HG03103 (cell line): ENCODE data around the gene GTF2IRD1.
"Not testable (repeated sequence)": the region's sequence is repeated elsewhere in the genome, so short reads cannot be mapped to it uniquely, and the experiment has no call there.

ENCODE experiments used
- ATAC-seq: cut with Tn5 transposase; IDR thresholded peaks from one replicate; pipeline ENCODE4 v1.9.1; 2021; ENCODE audit warnings: low read depth; ENCODE audit not compliant: unreplicated experiment

GTF2IRD1 gene

GRCh38 chr7:74466196-74466813 lies 12.6 kb downstream of the GTF2IRD1 start:
- no peak for ATAC-seq

- ATAC-seq, result no peak
Observed at GRCh38 chr7:74467876-74468275, 14.2 kb downstream of the GTF2IRD1 start.

GRCh38 chr7:74470504-74470903 lies 16.8 kb downstream of the GTF2IRD1 start:
- no peak for ATAC-seq

GRCh38 chr7:74473116-74473515 lies 19.4 kb downstream of the GTF2IRD1 start:
- ATAC-seq, result no peak

- ATAC-seq, result no peak
Observed at GRCh38 chr7:74474271-74474865, 20.7 kb downstream of the GTF2IRD1 start.

- ATAC-seq, result no peak
Observed at GRCh38 chr7:74475243-74475986, 21.7 kb downstream of the GTF2IRD1 start.

- ATAC-seq, result no peak
Observed at GRCh38 chr7:74475987-74476350, 22.3 kb downstream of the GTF2IRD1 start.

GRCh38 chr7:74476626-74477025 lies 22.9 kb downstream of the GTF2IRD1 start:
- no peak for ATAC-seq

GRCh38 chr7:74478671-74479065 lies 25.0 kb downstream of the GTF2IRD1 start:
- no peak for ATAC-seq

GRCh38 chr7:74479066-74479781 lies 25.5 kb downstream of the GTF2IRD1 start:
- no peak for ATAC-seq

GRCh38 chr7:74479961-74480829 lies 26.5 kb downstream of the GTF2IRD1 start:
- no peak for ATAC-seq

- no peak for ATAC-seq
Observed at GRCh38 chr7:74480861-74481417, 27.2 kb downstream of the GTF2IRD1 start.

GRCh38 chr7:74481458-74482196 lies 27.9 kb downstream of the GTF2IRD1 start:
- ATAC-seq, result no peak

GRCh38 chr7:74482197-74482467 lies 28.4 kb downstream of the GTF2IRD1 start:
- ATAC-seq, result no peak

GRCh38 chr7:74482629-74483401 lies 29.1 kb downstream of the GTF2IRD1 start:
- ATAC-seq, result no peak

GRCh38 chr7:74483402-74484336 lies 30.0 kb downstream of the GTF2IRD1 start:
- ATAC-seq, result no peak

- no peak for ATAC-seq
Observed at GRCh38 chr7:74485611-74486010, 31.9 kb downstream of the GTF2IRD1 start.

- not testable (repeated sequence) for ATAC-seq
Observed at GRCh38 chr7:74488518-74489030, 34.9 kb downstream of the GTF2IRD1 start.
